PFSK-1 (cell line): ENCODE data around the gene PABPN1.

ENCODE experiments used
- FOXP2 ChIP-seq: optimal IDR thresholded peaks from 2 replicates; pipeline ENCODE3; 2011; ENCODE audit warnings: borderline replicate concordance, control low read depth, inconsistent platforms; ENCODE audit not compliant: insufficient read depth; ENCODE audit errors: extremely low read length, extremely low read depth
- POLR2AphosphoS5 ChIP-seq: IDR thresholded peaks from 2 replicates; pipeline ENCODE4 v1.6.1; 2012; ENCODE audit warnings: low read depth, mild to moderate bottlenecking, control low read depth, low read length, moderate library complexity
- SIN3A ChIP-seq: IDR thresholded peaks from 2 replicates; pipeline ENCODE4 v1.6.1; 2012; ENCODE audit warnings: mild to moderate bottlenecking, low read length, moderate library complexity, borderline replicate concordance; ENCODE audit not compliant: insufficient read depth
- TF ChIP-seq, protein P1 (sequence below), 2 experiments: IDR thresholded peaks; 2 replicates each; pipeline versions ENCODE4 v1.6.1 to v1.8.0; 2011 to 2012; ENCODE audit warnings: low read depth in 2 of 2, low read length in 2 of 2, control low read depth in 1 of 2, inconsistent platforms in 1 of 2, mild to moderate bottlenecking in 1 of 2, moderate library complexity in 1 of 2; ENCODE audit not compliant: insufficient read depth in 1 of 2

DNA sequence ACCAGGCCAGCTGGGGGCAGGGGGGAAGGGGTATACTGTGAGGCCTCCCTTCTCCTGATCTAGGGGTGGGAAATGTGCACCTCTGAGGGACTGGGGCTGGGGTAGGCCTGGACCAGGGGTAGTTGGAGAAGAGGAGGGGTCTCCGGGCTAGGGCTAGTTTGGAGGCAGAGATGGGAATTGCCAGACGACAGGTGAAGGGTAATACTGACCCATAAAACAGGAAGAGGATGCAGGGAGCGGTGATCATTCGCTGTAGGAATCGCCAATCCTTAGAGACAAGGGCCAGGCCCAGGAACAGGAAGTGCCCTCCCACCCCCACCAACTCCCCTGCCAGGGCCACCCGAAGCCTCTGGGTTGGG lies 27.0 kb downstream of the PABPN1 start:
- TF ChIP-seq SIN3A (no peak), POLR2AphosphoS5 (no peak), FOXP2 (no peak)
- TF ChIP-seq, protein P1, sequence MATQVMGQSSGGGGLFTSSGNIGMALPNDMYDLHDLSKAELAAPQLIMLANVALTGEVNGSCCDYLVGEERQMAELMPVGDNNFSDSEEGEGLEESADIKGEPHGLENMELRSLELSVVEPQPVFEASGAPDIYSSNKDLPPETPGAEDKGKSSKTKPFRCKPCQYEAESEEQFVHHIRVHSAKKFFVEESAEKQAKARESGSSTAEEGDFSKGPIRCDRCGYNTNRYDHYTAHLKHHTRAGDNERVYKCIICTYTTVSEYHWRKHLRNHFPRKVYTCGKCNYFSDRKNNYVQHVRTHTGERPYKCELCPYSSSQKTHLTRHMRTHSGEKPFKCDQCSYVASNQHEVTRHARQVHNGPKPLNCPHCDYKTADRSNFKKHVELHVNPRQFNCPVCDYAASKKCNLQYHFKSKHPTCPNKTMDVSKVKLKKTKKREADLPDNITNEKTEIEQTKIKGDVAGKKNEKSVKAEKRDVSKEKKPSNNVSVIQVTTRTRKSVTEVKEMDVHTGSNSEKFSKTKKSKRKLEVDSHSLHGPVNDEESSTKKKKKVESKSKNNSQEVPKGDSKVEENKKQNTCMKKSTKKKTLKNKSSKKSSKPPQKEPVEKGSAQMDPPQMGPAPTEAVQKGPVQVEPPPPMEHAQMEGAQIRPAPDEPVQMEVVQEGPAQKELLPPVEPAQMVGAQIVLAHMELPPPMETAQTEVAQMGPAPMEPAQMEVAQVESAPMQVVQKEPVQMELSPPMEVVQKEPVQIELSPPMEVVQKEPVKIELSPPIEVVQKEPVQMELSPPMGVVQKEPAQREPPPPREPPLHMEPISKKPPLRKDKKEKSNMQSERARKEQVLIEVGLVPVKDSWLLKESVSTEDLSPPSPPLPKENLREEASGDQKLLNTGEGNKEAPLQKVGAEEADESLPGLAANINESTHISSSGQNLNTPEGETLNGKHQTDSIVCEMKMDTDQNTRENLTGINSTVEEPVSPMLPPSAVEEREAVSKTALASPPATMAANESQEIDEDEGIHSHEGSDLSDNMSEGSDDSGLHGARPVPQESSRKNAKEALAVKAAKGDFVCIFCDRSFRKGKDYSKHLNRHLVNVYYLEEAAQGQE (IDR thresholded peaks at IDR 0.05; ENCODE audit: insufficient read depth in 1 of 2, low read depth in 2 of 2, low read length in 2 of 2), result no peak
